HG02970 (cell line): ENCODE results near the gene HS6ST2.

Source experiments
- ATAC-seq: cut with Tn5 transposase; IDR thresholded peaks from one replicate; pipeline ENCODE4 v1.9.1; 2021; ENCODE audit warnings: mild to moderate bottlenecking, moderate library complexity, moderate number of reproducible peaks; ENCODE audit not compliant: unreplicated experiment, low FRiP score

Gene HS6ST2

DNA sequence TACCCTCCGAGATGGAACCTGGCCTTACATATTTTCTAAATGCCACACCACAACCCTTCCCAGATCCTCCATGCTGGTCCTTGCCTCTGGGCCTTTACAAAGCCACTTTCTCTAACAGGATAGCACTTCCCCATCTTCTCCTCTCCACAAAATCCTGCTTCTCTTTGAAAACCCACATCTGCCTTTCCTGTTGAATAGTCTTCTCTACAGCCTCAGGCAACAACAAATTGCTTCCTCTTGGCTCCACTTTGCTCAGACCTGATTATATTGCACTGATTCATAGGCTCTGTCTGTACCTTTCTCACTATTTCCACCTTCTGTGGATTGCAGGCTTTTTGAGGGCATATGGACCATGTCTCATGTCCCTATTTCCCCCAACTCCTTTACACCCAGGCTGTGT is 265.9 kb downstream of the HS6ST2 start:
- no peak for ATAC-seq

GRCh38 chrX:132692066-132692465 is 266.4 kb downstream of the HS6ST2 start:
- no peak for ATAC-seq

- no peak for ATAC-seq
Measured at GRCh38 chrX:132689612-132690563, 268.5 kb downstream of the HS6ST2 start.

DNA sequence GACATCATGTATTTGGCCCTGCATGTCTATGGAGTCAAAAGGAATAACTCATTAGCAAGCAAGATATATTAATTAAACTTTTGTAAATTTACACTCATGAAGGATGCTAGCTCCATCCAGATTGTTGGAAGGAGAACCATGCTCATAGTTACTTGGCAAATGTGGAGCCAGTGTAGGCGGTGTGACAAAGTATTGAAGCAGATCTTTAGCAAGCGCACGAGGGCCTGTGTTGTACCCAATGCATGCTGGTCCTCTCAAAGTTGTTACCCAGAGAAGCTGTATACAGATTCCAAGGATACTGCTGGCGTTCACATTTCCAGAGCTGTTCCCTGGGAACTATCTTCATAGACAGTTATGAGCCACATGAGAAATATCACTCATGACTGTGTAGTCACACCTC is 273.2 kb downstream of the HS6ST2 start:
- ATAC-seq: no peak

GRCh38 chrX:132677233-132677716 is 281.2 kb downstream of the HS6ST2 start:
- ATAC-seq: no peak

DNA sequence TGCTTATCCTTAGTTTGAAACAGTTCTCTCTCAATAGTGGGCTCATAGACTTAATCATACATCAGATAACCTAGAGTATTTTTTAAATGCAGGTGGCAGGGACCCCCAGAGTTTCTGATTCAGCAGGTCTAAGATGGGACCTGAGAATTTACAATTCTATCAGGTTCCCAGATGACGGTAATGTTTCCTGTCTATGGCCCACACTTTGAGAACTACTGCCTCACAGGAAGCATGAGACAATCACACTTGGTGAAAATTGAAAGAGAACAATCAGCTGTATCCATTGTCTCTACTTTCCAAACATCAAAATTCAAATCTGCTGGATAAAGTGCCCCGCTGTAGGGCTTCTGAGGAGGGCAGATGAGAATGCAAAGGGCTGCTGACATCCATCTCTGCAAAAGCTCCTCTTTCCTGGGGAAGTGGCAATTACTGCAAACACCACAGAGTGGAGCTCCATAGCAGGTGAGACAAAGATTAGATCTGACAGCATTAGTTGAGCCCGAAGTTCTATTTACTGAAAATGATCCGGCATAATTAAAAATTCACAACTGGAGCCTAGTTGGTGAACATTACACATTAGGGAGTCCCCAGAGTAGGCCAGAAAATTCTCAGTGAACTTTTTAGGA is 281.8 kb downstream of the HS6ST2 start:
- no peak for ATAC-seq

DNA sequence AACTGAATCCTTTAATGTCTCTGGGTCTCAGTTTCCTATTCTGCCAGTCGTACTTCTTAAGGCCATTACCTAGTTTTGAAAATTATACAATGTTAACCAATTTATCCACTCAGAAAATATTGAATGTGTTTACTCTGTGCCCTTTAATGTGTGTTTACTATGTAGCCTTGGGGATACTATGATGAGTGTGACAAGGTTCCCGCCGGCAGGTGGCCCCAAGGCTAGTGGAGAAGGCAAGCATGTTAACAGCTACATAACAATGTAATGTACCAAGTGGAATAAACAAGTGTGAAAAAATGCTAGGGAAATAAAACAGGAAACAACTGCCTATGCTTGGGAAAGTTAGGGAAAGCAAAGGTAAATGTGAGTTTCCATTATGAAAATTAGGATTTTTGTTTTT is 282.3 kb downstream of the HS6ST2 start:
- no peak for ATAC-seq

GRCh38 chrX:132673331-132673730 is 285.1 kb downstream of the HS6ST2 start:
- ATAC-seq: no peak

GRCh38 chrX:132671229-132671641 is 287.2 kb downstream of the HS6ST2 start:
- ATAC-seq: no peak

- ATAC-seq: no peak
Measured at GRCh38 chrX:132669142-132669541, 289.3 kb downstream of the HS6ST2 start.

DNA sequence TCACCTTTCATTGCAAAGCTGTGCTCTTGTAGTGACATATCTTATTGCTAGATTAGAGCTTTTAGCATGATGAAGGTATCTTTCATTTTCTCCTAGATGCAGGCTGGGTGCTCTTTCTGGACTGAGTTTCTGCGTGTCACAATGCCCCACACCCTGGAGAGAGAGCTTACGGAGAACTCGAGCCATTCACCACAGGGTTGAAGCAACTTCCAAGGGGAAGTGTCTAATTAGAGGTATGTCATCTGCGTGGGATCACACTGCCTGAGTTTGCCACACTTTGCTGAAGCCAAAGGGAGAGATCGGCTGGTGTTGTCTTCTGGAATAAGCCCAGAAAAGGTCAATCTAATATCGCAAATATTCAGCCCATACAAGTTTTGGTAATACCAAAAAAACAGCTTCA is 290.3 kb downstream of the HS6ST2 start:
- ATAC-seq: no peak

GRCh38 chrX:132665676-132666075 is 292.8 kb downstream of the HS6ST2 start:
- no peak for ATAC-seq

DNA sequence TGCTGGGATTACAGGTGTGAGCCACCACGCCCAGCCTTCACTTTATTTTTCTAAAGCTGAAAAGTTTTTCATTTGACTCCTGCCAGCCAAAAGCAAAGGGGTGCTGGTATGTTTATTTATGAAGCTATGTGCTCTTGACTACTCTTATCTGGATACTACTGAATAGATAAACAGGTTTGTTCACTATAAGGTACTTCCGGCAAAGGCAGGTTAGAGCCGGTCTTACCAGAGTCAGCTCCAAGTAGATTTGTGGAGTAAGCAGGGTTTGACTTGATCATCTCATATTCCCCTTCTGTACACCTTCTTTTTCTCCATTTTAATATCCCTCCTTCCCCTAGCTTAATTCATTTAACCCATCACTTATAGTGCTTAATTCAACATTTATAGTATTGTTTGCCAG is 294.2 kb downstream of the HS6ST2 start:
- ATAC-seq: no peak

DNA sequence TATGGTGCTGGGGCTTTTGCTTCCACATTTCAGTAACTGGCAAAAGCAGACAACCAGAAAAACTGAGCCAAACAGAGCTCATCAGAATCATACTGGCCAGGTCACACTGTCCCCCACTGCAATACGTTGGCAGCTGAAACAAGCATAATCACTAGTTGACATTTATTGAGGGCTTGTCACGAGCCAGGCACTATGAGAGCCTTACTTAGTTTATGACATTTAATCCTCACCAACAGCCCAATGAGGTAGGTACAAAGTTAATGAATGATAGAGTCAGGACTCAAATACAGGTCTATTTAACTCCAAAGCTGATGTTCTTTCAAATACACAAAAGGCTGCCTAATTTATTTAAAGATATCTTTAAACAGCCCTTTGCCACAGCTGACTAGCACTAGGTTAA is 295.6 kb downstream of the HS6ST2 start:
- no peak for ATAC-seq

DNA sequence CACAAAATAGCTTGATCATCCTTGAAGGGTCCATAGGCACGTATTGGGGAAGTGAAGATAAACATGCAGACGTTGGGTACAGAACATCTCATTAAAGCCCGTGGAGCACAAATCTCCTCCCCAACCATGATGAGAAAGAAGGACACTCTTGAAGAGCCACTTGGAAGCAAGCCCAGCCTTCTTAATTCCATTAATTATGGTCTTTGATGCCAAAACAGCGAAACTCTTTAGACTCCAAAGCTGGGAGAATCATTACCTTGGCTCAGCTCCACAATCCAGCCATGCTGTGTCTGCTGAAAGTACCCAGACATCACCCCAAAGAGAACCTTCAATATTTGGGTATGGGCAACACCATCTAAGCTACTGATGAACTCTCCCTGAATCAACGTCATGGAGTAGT is 300.6 kb downstream of the HS6ST2 start:
- no peak for ATAC-seq

GRCh38 chrX:132652871-132653270 is 305.6 kb downstream of the HS6ST2 start:
- ATAC-seq: no peak

DNA sequence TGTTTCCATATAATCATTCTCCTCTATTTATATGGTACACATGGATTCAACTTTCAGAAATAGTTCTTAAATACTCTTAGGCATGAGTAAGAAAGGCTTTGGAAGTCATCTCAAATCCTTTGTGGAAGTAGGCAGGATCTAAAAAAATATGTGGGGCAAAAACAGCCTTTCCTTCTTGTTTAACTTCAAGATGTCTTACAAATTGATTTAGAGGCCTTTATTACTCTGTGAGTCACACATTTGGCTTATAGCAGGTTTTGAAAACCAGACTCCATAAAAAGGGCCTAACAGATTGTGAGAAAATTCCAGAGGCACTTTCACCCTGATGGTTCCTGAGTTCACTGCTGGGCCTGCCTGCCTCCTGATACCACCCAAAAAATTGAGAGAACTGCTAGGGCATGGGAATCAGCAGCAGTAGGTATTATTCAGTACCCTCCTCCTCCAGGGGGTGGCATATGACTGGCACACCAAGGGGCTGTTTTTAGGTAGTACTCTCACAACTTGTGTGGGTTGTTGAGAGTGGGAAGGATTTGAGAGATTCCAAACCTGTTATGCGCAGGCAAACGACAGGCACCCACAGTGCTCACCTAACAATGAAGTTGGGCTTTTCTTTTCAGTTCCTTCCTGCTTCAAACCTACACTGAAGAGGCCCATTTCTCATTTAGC is 306.9 kb downstream of the HS6ST2 start:
- no peak for ATAC-seq

DNA sequence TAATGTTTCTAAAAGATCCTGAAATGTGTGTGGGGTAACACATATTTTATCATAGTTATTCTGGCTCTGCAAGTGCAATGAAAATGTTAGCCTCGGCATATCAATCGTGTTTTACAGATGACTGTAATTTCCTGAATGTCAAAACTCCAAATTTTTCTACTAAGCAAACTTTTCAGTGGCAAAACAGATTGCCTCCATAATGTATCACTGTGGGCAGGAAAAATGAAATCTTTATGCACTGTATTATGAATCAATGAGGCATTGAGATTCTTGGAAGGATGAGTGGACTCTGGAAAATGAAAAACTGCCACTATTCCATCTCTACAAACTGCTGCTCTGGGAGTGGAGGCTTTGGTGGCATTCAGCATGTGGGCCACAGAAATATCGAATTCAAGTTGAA is 309.5 kb downstream of the HS6ST2 start:
- ATAC-seq: no peak

GRCh38 chrX:132639446-132639845 is 319.0 kb downstream of the HS6ST2 start:
- no peak for ATAC-seq

- no peak for ATAC-seq
Measured at GRCh38 chrX:132638313-132638712, 320.1 kb downstream of the HS6ST2 start.

GRCh38 chrX:132636080-132636479 is 322.3 kb downstream of the HS6ST2 start:
- no peak for ATAC-seq
